ENCODE results near the gene CISD2.
"Not testable (repeated sequence)": the region's sequence is repeated elsewhere in the genome, so short reads cannot be mapped to it uniquely, and the experiment has no call there.

Gene CISD2

GRCh38 chr4:102849579-102850104 is 19.1 kb upstream of the CISD2 start:
- no peak for DNase-seq (ENCODE audit: low read depth, low spot score)

- DNase-seq (ENCODE audit: low read depth, low spot score): no peak
Observed at GRCh38 chr4:102850370-102850769, 18.4 kb upstream of the CISD2 start.

GRCh38 chr4:102858828-102859464 is 9.8 kb upstream of the CISD2 start:
- no peak for DNase-seq (ENCODE audit: low read depth, low spot score)

GRCh38 chr4:102860611-102861324 is 8.0 kb upstream of the CISD2 start:
- no peak for DNase-seq (ENCODE audit: low read depth, low spot score)

GRCh38 chr4:102862016-102862415 is 6.8 kb upstream of the CISD2 start:
- DNase-seq (ENCODE audit: low read depth, low spot score): no peak

- no peak for DNase-seq (ENCODE audit: low read depth, low spot score)
Observed at GRCh38 chr4:102862747-102863146, 6.0 kb upstream of the CISD2 start.

- DNase-seq (ENCODE audit: low read depth, low spot score): not testable (repeated sequence)
Observed at GRCh38 chr4:102865327-102865726, 3.5 kb upstream of the CISD2 start.

GRCh38 chr4:102867278-102868152 is 1.3 kb upstream of the CISD2 start:
- DNase-seq (ENCODE audit: low read depth, low spot score): no peak

- DNase-seq (ENCODE audit: low read depth, low spot score): no peak
Observed at GRCh38 chr4:102868153-102868780, 525 bp upstream of the CISD2 start.

- DNase-seq (ENCODE audit: low read depth, low spot score): peak; percentile 25
Observed at GRCh38 chr4:102869569-102870197, 891 bp downstream of the CISD2 start.

- no peak for DNase-seq (ENCODE audit: low read depth, low spot score)
Observed at GRCh38 chr4:102871772-102872171, 3.0 kb downstream of the CISD2 start.

- not testable (repeated sequence) for DNase-seq (ENCODE audit: low read depth, low spot score)
Observed at GRCh38 chr4:102877477-102878106, 8.8 kb downstream of the CISD2 start.

- not testable (repeated sequence) for DNase-seq (ENCODE audit: low read depth, low spot score)
Observed at GRCh38 chr4:102878349-102878748, 9.6 kb downstream of the CISD2 start.

- DNase-seq (ENCODE audit: low read depth, low spot score): no peak
Observed at GRCh38 chr4:102878901-102879300, 10.1 kb downstream of the CISD2 start.

GRCh38 chr4:102881343-102881742 is 12.6 kb downstream of the CISD2 start:
- no peak for DNase-seq (ENCODE audit: low read depth, low spot score)

- no peak for DNase-seq (ENCODE audit: low read depth, low spot score)
Observed at GRCh38 chr4:102883278-102883677, 14.5 kb downstream of the CISD2 start.

GRCh38 chr4:102888570-102888969 is 19.8 kb downstream of the CISD2 start:
- not testable (repeated sequence) for DNase-seq (ENCODE audit: low read depth, low spot score)

- DNase-seq (ENCODE audit: low read depth, low spot score): not testable (repeated sequence)
Observed at GRCh38 chr4:102889866-102890265, 21.1 kb downstream of the CISD2 start.

GRCh38 chr4:102896547-102896946 is 27.8 kb downstream of the CISD2 start:
- DNase-seq (ENCODE audit: low read depth, low spot score): not testable (repeated sequence)

GRCh38 chr4:102897610-102898009 is 28.8 kb downstream of the CISD2 start:
- not testable (repeated sequence) for DNase-seq (ENCODE audit: low read depth, low spot score)

- no peak for DNase-seq (ENCODE audit: low read depth, low spot score)
Observed at GRCh38 chr4:102901804-102902203, 33.0 kb downstream of the CISD2 start.
